Stomach (tissue), 4 donors: ENCODE results near the gene THOC2.

Experiments used
- CTCF ChIP-seq, 7 experiments: fragments of 450-650 bp in 4 of 7; fragments of 200-600 bp in 3 of 7; sonication (generic) in 3 of 7; IDR thresholded peaks; one replicate each; pipeline ENCODE4 v1.5.1; 2016 to 2019; ENCODE audit warnings: antibody characterized with exemption in 7 of 7, control low read depth in 2 of 7, mild to moderate bottlenecking in 1 of 7
- EP300 ChIP-seq: sonication (generic); formaldehyde crosslinking; IDR thresholded peaks from one replicate; pipeline ENCODE4 v1.6.1; 2017; ENCODE audit warnings: antibody characterized with exemption
- POLR2A ChIP-seq, 4 donors: fragments of 450-650 bp; IDR thresholded peaks; one replicate each; pipeline ENCODE4 v1.6.1; 2016; ENCODE audit warnings: antibody characterized with exemption in 4 of 4, control low read depth in 2 of 4, mild to moderate bottlenecking in 1 of 4, moderate library complexity in 1 of 4
- POLR2AphosphoS5 ChIP-seq, 3 donors: sonication (generic); formaldehyde crosslinking; IDR thresholded peaks; one replicate each; pipeline ENCODE4 v1.6.1; 2016; ENCODE audit warnings: antibody characterized with exemption in 3 of 3

- no peak for TF ChIP-seq POLR2A (IDR thresholded peaks at IDR 0.05)
- TF ChIP-seq CTCF (IDR thresholded peaks at IDR 0.05) = no peak
- no peak for TF ChIP-seq EP300
- TF ChIP-seq POLR2AphosphoS5 (IDR thresholded peaks at IDR 0.05) = no peak
These were observed 12.4 kb downstream of the THOC2 start for GRCh38 chrX:123720486-123720885.
